K562 (cell line): ENCODE measurements around the gene ZCRB1. TPM values are rescaled to one million over a fixed set of nuclear protein-coding genes. Genes with fewer than 3 reads are reported as not detected.
"Not testable (repeated sequence)": the region's sequence is repeated elsewhere in the genome, so short reads cannot be mapped to it uniquely, and the experiment has no call there.

Source experiments
- ATAC-seq: fragments of 200-7000 bp; cut with Tn5 transposase; 3 replicates; pipeline ENCODE4 v1.9.1; 2020; ENCODE audit warnings: moderate library complexity
- BruUV-seq: library from RNA; stranded (reverse); fragments of 400-500 nt; replicated peaks from 2 replicates; lab custom pipeline; 2021; lab: Mats Ljungman, UMichigan
- CTCF ChIA-PET: fragments of 300-600 bp; formaldehyde crosslinking; extraction: SDS; loops from one replicate; lab custom pipeline; 2021; ENCODE audit warnings: low intra/inter-chr PET ratio; lab: Yijun Ruan, JAX
- POLR2A ChIA-PET: fragments of 300-600, 350-650 bp; sonication (Branson Sonifier 250); formaldehyde crosslinking; extraction: SDS; loops from one replicate; lab custom pipeline; 2021; ENCODE audit warnings: antibody characterized with exemption, inconsistent platforms; lab: Yijun Ruan, JAX
- DNase-seq, 4 experiments: peaks; one replicate each; pipeline versions ENCODE4 v3.0.0 to v3.0.0-alpha.2; 2011 to 2018; ENCODE audit warnings: low spot score in 3 of 4, mixed read lengths in 3 of 4; ENCODE audit errors: extremely low read depth in 1 of 4
- FAIRE-seq: peaks from 2 replicates; lab custom pipeline; 2011; peaks lifted over from hg19 to GRCh38; lab: Jason Lieb, UNC
- H2AFZ ChIP-seq: 2 replicates; pipeline ENCODE4 v1.6.0; 2011; ENCODE audit warnings: low read depth, low read length, control low read depth, inconsistent platforms
- H3K27ac ChIP-seq: fragments of 200-600 bp; 3 replicates; pipeline ENCODE4 v1.8.0; 2011; ENCODE audit warnings: low read depth, mild to moderate bottlenecking, control low read depth, inconsistent platforms, low read length, moderate library complexity, mixed read lengths; ENCODE audit errors: extremely low read depth
- H3K27me3 ChIP-seq, 2 experiments: fragments of 300-600 bp in 1 of 2; 2 replicates in 1 of 2; 3 replicates in 1 of 2; pipeline versions ENCODE4 v1.6.0 to v1.8.0; 2011; ENCODE audit warnings: inconsistent platforms in 2 of 2, low read length in 2 of 2, mild to moderate bottlenecking in 1 of 2, mixed read lengths in 1 of 2, moderate library complexity in 1 of 2; ENCODE audit not compliant: control insufficient read depth in 2 of 2, insufficient read depth in 2 of 2
- H3K36me3 ChIP-seq: fragments of 300-600 bp; 3 replicates; pipeline ENCODE4 v1.8.0; 2011; ENCODE audit warnings: mild to moderate bottlenecking, low read length, inconsistent platforms; ENCODE audit not compliant: control insufficient read depth, insufficient read depth
- H3K4me1 ChIP-seq, 2 experiments: fragments of 200-600 bp in 1 of 2; replicated peaks in 1 of 2; 2 replicates in 1 of 2; 3 replicates in 1 of 2; pipeline versions ENCODE4 v1.5.1 to v1.8.0; 2011; ENCODE audit warnings: inconsistent platforms in 2 of 2, low read length in 2 of 2, mild to moderate bottlenecking in 1 of 2, mixed read lengths in 1 of 2, moderate library complexity in 1 of 2; ENCODE audit not compliant: control insufficient read depth in 2 of 2, insufficient read depth in 2 of 2
- H3K4me2 ChIP-seq: 2 replicates; pipeline ENCODE4 v1.6.1; 2011; ENCODE audit warnings: low read length, control low read depth, inconsistent platforms, mixed read lengths; ENCODE audit not compliant: insufficient read depth
- H3K4me3 ChIP-seq: fragments of 200-600 bp; sonication (generic), shearing (Covaris generic); 2 replicates; pipeline ENCODE4 v1.5.1; 2016; ENCODE audit warnings: control low read depth, inconsistent platforms
- H3K79me2 ChIP-seq: fragments of 200-600 bp; 3 replicates; pipeline ENCODE4 v1.8.0; 2011; ENCODE audit warnings: low read length, inconsistent platforms; ENCODE audit not compliant: control insufficient read depth, insufficient read depth
- H3K9ac ChIP-seq, 2 experiments: 2 replicates each; pipeline versions ENCODE4 v1.6.0 to v1.6.1; 2011; ENCODE audit warnings: low read depth in 2 of 2, low read length in 2 of 2, control low read depth in 1 of 2, inconsistent platforms in 1 of 2, mild to moderate bottlenecking in 1 of 2, mixed read lengths in 1 of 2; ENCODE audit not compliant: insufficient read depth in 1 of 2
- H3K9me1 ChIP-seq: one replicate; pipeline ENCODE4 v1.6.0; 2011; ENCODE audit warnings: inconsistent platforms, mild to moderate bottlenecking, low read length, moderate library complexity; ENCODE audit not compliant: control insufficient read depth, insufficient read depth
- H3K9me3 ChIP-seq: replicated peaks from 2 replicates; pipeline ENCODE4 v1.5.1; 2011; ENCODE audit warnings: low read depth, low read length, inconsistent platforms; ENCODE audit not compliant: control insufficient read depth, insufficient read depth
- H4K20me1 ChIP-seq: replicated peaks from 2 replicates; pipeline ENCODE4 v1.6.1; 2011; ENCODE audit warnings: low read length, inconsistent platforms, mixed read lengths; ENCODE audit not compliant: control insufficient read depth, insufficient read depth
- ARID1B ChIP-seq: fragments of 450-650 bp; IDR thresholded peaks from 2 replicates; pipeline ENCODE4 v1.6.1; 2016; ENCODE audit warnings: antibody characterized with exemption, mild to moderate bottlenecking, inconsistent platforms
- CBFA2T2 ChIP-seq: fragments of 450-650 bp; conservative IDR thresholded peaks from 2 replicates; pipeline ENCODE4 v1.6.1; 2017; ENCODE audit warnings: mild to moderate bottlenecking
- CBFA2T3 ChIP-seq: fragments of 450-650 bp; IDR thresholded peaks from 2 replicates; pipeline ENCODE4 v1.6.1; 2017
- DPF2 ChIP-seq: fragments of 450-650 bp; IDR thresholded peaks from 2 replicates; pipeline ENCODE4 v1.6.1; 2016
- KDM1A ChIP-seq, 2 experiments: fragments of 450-650 bp; IDR thresholded peaks; 2 replicates each; pipeline ENCODE4 v1.6.1; 2016; ENCODE audit warnings: mild to moderate bottlenecking in 2 of 2
- NCOR1 ChIP-seq: fragments of 450-650 bp; IDR thresholded peaks from 2 replicates; pipeline ENCODE4 v1.6.1; 2016; ENCODE audit warnings: mild to moderate bottlenecking, moderate library complexity
- NFIC ChIP-seq: fragments of 450-650 bp; IDR thresholded peaks from 2 replicates; pipeline ENCODE4 v1.6.1; 2017; ENCODE audit warnings: mild to moderate bottlenecking, inconsistent platforms
- TAF9B ChIP-seq: fragments of 450-650 bp; IDR thresholded peaks from 2 replicates; pipeline ENCODE4 v1.6.1; 2018; ENCODE audit warnings: mild to moderate bottlenecking; ENCODE audit not compliant: partially characterized antibody
- TAL1 ChIP-seq: fragments of 450-650 bp; IDR thresholded peaks from 2 replicates; pipeline ENCODE4 v1.6.1; 2016; ENCODE audit warnings: mild to moderate bottlenecking
- TRIM24 ChIP-seq, 2 experiments: fragments of 450-650 bp; IDR thresholded peaks; 2 replicates each; pipeline ENCODE4 v1.6.1; 2016
- WGBS: fragments of 100-300 bp; shearing (Covaris generic); methylation state at CpG from one replicate; pipeline ENCODE4 v1.1.6; 2016; ENCODE audit warnings: low coverage, mixed read lengths; ENCODE audit not compliant: insufficient coverage; ENCODE audit errors: missing lambda C conversion rate; 5-methylcytosine and 5-hydroxymethylcytosine counted together
- in situ Hi-C: fragments of 300-500 bp; cut with MboI; formaldehyde crosslinking; loops from 4 replicates; pipeline ENCODE4 v1.15.0; 2018; ENCODE audit warnings: inconsistent platforms, mixed read lengths
- intact Hi-C: fragments of 100-400 bp; cut with micrococcal nuclease; formaldehyde crosslinking; loops from 2 replicates; pipeline ENCODE4 v1.14.2; 2022
- polyA plus RNA-seq, 8 experiments: library from polyadenylated mRNA; depleted of rRNA in 4 of 8; stranded (reverse) in 5 of 8; unstranded in 3 of 8; fragments of >200 nt; fragmentation: Nextera tagmentation in 2 of 8; fragmentation: Illumina TruSeq in 1 of 8; extraction: Ambion mirVana in 2 of 8; extraction: Trizol in 1 of 8; gene quantifications; 2 replicates each; pipeline versions ENCODE4 v1.2.1 to v1.2.3, GENCODE V29; 2011 to 2014; ENCODE audit warnings: inconsistent platforms in 1 of 8, missing spikeins in 1 of 8
- total RNA-seq, 7 experiments: library from RNA; depleted of rRNA in 6 of 7; stranded (reverse); fragments of >200 nt in 6 of 7; fragmentation: Illumina TruSeq in 2 of 7; extraction: Trizol in 2 of 7; gene quantifications; 2 replicates each; pipeline versions ENCODE4 v1.2.1 to v1.2.3, GENCODE V29; 2011 to 2021; ENCODE audit warnings: low replicate concordance in 1 of 7
- TF ChIP-seq, protein P1 (sequence below): fragments of 450-650 bp; IDR thresholded peaks from 2 replicates; pipeline ENCODE4 v1.6.1; 2017; ENCODE audit warnings: antibody characterized with exemption, mild to moderate bottlenecking
- TF ChIP-seq, protein P2 (sequence below), 2 experiments: fragments of 450-650 bp; conservative IDR thresholded peaks; 2 replicates each; pipeline ENCODE4 v1.6.1; 2017; ENCODE audit warnings: mild to moderate bottlenecking in 2 of 2, moderate library complexity in 2 of 2

The ZCRB1 gene
- total and polyA plus RNA-seq, 9 of the 15 experiments (the other 6 are each of a cell fraction or from before 2014, with no cell fraction given) = 36.0 to 102 (median 51.0) TPM

DNA sequence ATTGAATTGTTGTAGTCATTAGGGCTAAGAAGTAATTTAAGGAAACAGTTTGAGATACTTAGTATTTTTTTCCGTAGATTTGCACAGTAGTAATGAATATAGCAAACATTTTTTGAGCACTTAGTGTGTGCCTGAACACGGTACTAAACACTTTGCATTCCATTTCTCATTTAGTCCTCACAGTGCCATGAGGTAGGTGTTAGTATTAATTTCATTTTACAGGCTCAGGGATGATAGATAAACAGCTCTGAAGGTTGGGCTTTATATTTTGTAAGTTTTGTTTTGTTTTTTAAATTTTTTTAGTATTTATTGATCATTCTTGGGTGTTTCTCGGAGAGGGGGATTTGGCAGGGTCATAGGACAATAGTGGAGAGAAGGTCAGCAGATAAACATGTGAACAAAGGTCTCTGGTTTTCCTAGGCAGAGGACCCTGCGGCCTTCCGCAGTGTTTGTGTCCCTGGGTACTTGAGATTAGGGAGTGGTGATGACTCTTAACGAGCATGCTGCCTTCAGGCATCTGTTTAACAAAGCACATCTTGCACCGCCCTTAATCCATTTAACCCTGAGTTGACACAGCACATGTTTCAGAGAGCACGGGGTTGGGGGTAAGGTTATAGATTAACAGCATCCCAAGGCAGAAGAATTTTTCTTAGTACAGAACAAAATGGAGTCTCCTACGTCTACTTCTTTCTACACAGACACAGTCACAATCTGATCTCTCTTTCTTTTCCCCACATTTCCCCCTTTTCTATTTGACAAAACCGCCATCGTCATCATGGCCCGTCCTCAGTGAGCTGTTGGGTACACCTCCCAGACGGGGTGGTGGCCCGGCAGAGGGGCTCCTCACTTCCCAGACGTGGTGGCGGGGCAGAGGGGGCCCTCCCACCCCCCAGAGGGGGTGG lies 23.5 kb upstream of the ZCRB1 start:
- POLR2A ChIA-PET, H3K9me1 ChIP-seq, CTCF ChIA-PET, H3K4me2 ChIP-seq, H3K9me3 ChIP-seq, DNase-seq, H2AFZ ChIP-seq, H3K4me3 ChIP-seq, H3K27me3 ChIP-seq, H4K20me1 ChIP-seq, intact Hi-C loops: not testable (repeated sequence)
- H3K36me3 ChIP-seq = peaks cover 16% of the 10 kb centered on the region; the same call in 1 of the 3 replicates
- peaks cover 44% of the 10 kb centered on the region for H3K79me2 ChIP-seq
- in situ Hi-C loops = loop anchor here (10.0 kb wide), 1 partner anchor 215 kb away; no protein-coding TSS in a partner anchor
- WGBS = 58% methylated on average over 3 of the region's 16 CpGs
- H3K9ac ChIP-seq = peak overlapping the region in 1 of 2 experiments; percentile 43; a peak in 1 of 4 replicates
- TF ChIP-seq TAF9B (peak; percentile 9), DPF2 (0 out of 2 replicates have a peak, but pooled peaks have one; percentile 33), CBFA2T3 (peak; percentile 80), CBFA2T2 (peak; percentile 70), ARID1B (peak; percentile 55; the same call in 1 of the 2 replicates), NCOR1 (peak; percentile 25; the same call in 1 of the 2 replicates), TAL1 (peak; percentile 49; the same call in 1 of the 2 replicates), KDM1A (IDR thresholded peaks at IDR 0.05) (peak in 1 of 2 experiments; percentile 36; a peak in 1 of 4 replicates), NFIC (0 out of 2 replicates have a peak, but pooled peaks have one; percentile 6), TRIM24 (IDR thresholded peaks at IDR 0.05) (0 out of 4 replicates have a peak, but pooled peaks of 1 of the 2 experiments have one; percentile 8)
- TF ChIP-seq, protein P1, sequence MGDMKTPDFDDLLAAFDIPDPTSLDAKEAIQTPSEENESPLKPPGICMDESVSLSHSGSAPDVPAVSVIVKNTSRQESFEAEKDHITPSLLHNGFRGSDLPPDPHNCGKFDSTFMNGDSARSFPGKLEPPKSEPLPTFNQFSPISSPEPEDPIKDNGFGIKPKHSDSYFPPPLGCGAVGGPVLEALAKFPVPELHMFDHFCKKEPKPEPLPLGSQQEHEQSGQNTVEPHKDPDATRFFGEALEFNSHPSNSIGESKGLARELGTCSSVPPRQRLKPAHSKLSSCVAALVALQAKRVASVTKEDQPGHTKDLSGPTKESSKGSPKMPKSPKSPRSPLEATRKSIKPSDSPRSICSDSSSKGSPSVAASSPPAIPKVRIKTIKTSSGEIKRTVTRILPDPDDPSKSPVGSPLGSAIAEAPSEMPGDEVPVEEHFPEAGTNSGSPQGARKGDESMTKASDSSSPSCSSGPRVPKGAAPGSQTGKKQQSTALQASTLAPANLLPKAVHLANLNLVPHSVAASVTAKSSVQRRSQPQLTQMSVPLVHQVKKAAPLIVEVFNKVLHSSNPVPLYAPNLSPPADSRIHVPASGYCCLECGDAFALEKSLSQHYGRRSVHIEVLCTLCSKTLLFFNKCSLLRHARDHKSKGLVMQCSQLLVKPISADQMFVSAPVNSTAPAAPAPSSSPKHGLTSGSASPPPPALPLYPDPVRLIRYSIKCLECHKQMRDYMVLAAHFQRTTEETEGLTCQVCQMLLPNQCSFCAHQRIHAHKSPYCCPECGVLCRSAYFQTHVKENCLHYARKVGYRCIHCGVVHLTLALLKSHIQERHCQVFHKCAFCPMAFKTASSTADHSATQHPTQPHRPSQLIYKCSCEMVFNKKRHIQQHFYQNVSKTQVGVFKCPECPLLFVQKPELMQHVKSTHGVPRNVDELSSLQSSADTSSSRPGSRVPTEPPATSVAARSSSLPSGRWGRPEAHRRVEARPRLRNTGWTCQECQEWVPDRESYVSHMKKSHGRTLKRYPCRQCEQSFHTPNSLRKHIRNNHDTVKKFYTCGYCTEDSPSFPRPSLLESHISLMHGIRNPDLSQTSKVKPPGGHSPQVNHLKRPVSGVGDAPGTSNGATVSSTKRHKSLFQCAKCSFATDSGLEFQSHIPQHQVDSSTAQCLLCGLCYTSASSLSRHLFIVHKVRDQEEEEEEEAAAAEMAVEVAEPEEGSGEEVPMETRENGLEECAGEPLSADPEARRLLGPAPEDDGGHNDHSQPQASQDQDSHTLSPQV = peak; percentile 68
- TF ChIP-seq, protein P2, sequence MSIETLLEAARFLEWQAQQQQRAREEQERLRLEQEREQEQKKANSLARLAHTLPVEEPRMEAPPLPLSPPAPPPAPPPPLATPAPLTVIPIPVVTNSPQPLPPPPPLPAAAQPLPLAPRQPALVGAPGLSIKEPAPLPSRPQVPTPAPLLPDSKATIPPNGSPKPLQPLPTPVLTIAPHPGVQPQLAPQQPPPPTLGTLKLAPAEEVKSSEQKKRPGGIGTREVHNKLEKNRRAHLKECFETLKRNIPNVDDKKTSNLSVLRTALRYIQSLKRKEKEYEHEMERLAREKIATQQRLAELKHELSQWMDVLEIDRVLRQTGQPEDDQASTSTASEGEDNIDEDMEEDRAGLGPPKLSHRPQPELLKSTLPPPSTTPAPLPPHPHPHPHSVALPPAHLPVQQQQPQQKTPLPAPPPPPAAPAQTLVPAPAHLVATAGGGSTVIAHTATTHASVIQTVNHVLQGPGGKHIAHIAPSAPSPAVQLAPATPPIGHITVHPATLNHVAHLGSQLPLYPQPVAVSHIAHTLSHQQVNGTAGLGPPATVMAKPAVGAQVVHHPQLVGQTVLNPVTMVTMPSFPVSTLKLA (conservative IDR thresholded peaks at IDR 0.05) = peak; percentile 24 to 55; a peak in 2 of 4 replicates
- TF ChIP-seq, all 486 proteins: peak for 12; not testable (repeated sequence) for 474
- H3K27ac ChIP-seq = peak overlapping the region; percentile 52; the same call in 1 of the 3 replicates
- BruUV-seq, H3K4me1 ChIP-seq, FAIRE-seq: not testable (repeated sequence)
- ATAC-seq = peak; percentile 72
